ENCODE measurements around the gene CX3CR1. TPM values are rescaled to one million over a fixed set of nuclear protein-coding genes. Genes with fewer than 3 reads are reported as not detected.
A peak's percentile ranks its signal among the peaks of the same experiment; 100 is the strongest.

Gene CX3CR1
- total RNA-seq, 1 donor: 5.7 TPM

DNA sequence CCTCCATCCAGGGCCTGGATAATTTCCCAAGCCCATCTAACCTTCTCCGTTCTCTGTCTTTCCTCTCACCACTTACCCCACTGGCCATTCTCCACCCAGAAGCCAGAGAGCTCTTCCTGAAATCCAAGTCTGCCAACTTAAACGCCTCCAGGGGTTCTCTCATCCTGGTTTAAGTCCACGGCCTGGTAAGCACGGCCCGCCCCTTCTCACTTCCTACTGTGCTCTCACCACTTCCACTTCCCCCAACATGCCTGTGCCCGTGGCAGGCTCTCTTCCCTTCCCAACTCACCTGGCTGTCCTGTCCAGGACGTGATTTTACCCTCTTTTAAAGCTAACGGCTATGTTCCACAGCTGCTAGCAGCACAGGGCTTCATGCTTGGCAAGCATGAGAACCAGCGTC is 1.7 kb upstream of the CX3CR1 start:
- Histone ChIP-seq H3K4me3 (ENCODE audit: low read length) (peak overlapping the region; percentile 45), H3K4me1 (ENCODE audit: insufficient read depth, low read length) (peaks cover 66% of the 10 kb centered on the region), H3K9me3 (ENCODE audit: low read depth, low read length) (no peaks in the 10 kb centered on the region), H3K27me3 (ENCODE audit: insufficient read depth, low read length) (no peaks in the 10 kb centered on the region)

DNA sequence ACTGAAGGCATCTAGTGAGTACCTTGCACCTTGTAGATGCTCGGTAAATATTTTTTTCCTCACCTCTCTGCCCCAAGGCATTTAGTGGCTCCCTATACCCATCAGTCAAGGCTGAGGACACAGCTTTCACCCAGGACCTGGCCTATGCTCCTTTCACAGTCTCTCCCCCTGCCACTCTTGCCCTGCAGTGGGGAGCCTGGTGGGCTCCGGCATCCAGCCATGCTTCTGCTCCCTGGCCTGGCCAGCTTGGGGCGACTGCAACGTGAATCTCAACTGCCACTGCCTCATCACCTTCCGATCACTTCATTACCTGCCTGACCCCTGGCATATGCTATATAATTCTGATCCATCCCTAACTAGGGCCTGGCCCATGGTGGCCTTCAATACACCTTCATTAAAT is 735 bp upstream of the CX3CR1 start:
- H3K4me1 ChIP-seq (ENCODE audit: insufficient read depth, low read length): peaks cover 75% of the 10 kb centered on the region
- peak overlapping the region; percentile 45 for H3K4me3 ChIP-seq (ENCODE audit: low read length)
- H3K27me3 ChIP-seq (ENCODE audit: insufficient read depth, low read length): no peaks in the 10 kb centered on the region
- H3K9me3 ChIP-seq (ENCODE audit: low read depth, low read length): no peaks in the 10 kb centered on the region

DNA sequence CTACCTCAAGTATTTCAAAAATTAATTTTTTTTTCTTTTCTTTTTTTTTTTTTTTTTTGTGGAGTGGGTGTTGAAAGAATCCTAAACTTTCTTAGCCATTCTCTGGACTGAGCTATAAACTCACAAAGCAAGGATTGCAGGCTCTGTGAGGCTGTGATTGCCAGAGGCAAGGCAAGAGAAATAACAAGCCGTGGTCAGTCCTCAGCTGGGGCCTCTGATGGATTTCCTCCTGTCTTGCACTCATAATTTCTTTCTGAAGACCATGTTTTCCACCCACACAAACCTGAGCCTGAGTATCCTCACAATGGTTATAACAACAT is 1.3 kb downstream of the CX3CR1 start:
- no peaks in the 10 kb centered on the region for H3K9me3 ChIP-seq (ENCODE audit: low read depth, low read length)
- peak overlapping the region; percentile 45 for H3K4me3 ChIP-seq (ENCODE audit: low read length)
- peaks cover 67% of the 10 kb centered on the region for H3K4me1 ChIP-seq (ENCODE audit: insufficient read depth, low read length)
- no peaks in the 10 kb centered on the region for H3K27me3 ChIP-seq (ENCODE audit: insufficient read depth, low read length)

DNA sequence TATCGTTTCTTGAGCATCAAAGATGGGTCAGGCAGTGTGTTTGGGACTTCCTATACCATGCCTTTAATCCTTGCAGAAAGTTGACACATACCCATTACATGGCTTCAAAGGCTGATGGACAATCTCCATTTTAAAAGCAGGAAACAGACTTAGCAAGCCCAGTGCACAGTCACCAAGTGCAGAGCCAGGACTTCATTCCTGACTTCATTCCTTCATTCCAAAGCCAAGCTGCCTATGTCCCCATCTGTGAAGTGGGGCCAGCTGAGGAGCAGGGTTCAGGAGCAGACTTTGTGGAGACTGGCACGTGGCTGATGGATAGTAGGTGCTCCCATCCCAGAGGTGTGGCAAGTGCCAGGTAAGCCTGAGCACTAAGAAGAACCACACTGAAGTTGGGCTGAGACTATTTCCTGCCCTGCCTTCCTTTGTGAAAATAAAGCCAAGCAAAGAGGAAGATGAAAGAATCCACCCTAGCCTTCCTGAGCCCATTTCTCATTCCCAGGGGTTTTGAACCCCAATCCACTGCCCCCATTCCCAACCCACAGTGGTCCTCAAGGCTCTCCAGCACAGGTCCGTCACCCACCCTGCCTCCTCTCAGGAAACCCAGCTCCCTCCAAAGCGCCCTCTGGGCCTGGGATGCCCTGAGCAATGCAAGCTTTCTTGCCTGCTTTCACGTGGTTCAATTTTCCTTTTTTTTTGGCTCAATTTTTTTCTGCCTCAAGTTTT is 1.8 kb downstream of the CX3CR1 start:
- Histone ChIP-seq H3K27me3 (ENCODE audit: insufficient read depth, low read length) (no peaks in the 10 kb centered on the region), H3K4me3 (ENCODE audit: low read length) (peak overlapping the region; percentile 45), H3K4me1 (ENCODE audit: insufficient read depth, low read length) (peaks cover 73% of the 10 kb centered on the region), H3K9me3 (ENCODE audit: low read depth, low read length) (no peaks in the 10 kb centered on the region)

DNA sequence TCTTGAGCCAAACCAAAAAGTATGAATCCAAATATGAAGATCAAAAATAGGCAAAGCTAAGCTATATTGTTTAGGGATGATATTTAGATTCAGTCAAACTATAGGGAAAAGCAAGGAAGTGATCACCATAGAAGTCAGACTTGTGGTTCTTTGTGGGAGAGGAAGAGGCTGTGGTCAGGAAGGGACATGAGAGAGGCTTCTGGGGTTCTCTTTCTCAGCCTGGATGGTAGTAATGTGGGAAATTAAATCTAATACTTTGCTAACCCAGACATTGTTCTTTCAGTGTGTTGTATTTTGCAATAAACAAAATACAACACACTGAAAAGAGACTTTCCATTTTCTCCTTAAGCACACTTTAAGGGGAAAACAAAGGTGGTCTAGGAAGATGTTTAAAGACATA is 3.1 kb downstream of the CX3CR1 start:
- peak overlapping the region; percentile 45 for H3K4me3 ChIP-seq (ENCODE audit: low read length)
- H3K27me3 ChIP-seq (ENCODE audit: insufficient read depth, low read length): no peaks in the 10 kb centered on the region
- peaks cover 80% of the 10 kb centered on the region for H3K4me1 ChIP-seq (ENCODE audit: insufficient read depth, low read length)
- H3K9me3 ChIP-seq (ENCODE audit: low read depth, low read length): no peaks in the 10 kb centered on the region

DNA sequence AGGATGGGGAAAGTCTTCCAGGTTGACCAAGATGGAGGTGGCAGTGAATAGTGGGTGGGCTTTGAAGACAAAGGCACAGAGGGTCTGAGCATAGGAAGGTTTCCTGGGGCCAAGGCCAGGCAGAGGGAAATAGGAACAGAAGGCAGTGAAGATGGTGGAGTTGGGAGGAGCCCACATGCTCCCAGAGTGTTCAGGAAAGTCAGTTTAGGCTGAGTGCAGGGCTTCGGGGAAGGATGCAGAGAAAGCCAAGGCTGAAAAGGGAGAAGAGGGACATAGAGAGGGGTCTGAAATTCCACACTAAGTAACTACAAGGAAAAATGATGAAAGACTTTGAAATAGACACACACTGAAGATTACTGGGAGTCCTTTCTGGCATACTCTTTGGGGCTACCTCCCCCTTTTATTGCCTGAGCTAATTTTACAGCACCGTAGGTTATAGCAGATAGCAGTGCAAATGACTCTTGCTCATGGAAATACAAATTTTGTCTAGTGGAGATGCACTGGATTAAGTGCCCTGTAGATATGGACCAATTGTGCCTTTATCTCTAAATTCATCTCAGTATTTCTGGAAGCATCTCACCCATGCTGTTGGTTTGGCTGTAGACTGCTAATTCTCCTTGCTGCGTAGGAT is 3.8 kb downstream of the CX3CR1 start:
- no peaks in the 10 kb centered on the region for H3K27me3 ChIP-seq (ENCODE audit: insufficient read depth, low read length)
- no peaks in the 10 kb centered on the region for H3K9me3 ChIP-seq (ENCODE audit: low read depth, low read length)
- H3K4me1 ChIP-seq (ENCODE audit: insufficient read depth, low read length): peaks cover 80% of the 10 kb centered on the region
- peak overlapping the region; percentile 45 for H3K4me3 ChIP-seq (ENCODE audit: low read length)

DNA sequence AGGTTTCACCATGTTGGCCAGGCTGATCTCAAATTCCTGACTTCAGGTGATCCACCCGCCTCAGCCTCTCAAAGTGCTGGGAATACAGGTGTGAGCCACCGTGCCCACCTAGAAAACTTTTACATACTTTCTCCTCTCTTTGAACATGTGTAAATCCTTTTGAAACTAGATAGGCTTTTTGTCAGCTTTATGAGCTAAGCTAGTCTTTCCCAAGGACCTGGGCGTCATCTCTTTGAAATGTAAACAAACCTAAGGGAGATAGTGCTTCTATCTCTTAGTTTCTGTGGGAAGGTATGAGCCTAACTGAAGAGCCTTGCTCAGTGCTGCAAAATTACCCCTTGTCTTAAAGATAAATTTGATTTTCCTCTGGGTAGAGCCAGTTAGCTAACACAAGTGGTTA is 4.8 kb downstream of the CX3CR1 start:
- Histone ChIP-seq H3K27me3 (ENCODE audit: insufficient read depth, low read length) (no peaks in the 10 kb centered on the region), H3K4me3 (ENCODE audit: low read length) (no peak overlapping the region), H3K9me3 (ENCODE audit: low read depth, low read length) (no peaks in the 10 kb centered on the region), H3K4me1 (ENCODE audit: insufficient read depth, low read length) (peaks cover 78% of the 10 kb centered on the region)

DNA sequence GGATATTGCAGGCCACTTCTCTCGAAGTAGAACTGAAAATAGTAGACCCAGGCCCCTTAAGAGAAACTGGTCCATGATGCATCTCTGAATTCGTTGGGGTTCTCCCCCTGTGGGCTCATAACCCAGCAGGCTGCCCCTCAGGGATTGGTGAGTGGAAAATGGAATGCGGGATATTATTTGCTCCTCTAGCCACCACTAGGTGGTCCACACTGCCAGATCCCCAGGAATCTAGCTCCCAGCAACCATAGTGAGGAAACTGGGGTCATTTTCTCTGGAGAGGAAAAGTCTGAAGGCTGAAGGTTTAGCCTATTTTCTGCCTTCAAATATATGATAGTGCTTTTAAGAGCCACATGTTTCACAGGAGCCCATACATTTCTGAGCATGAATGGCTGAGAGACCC is 6.7 kb downstream of the CX3CR1 start:
- H3K4me3 ChIP-seq (ENCODE audit: low read length): no peak overlapping the region
- H3K9me3 ChIP-seq (ENCODE audit: low read depth, low read length): no peaks in the 10 kb centered on the region
- H3K4me1 ChIP-seq (ENCODE audit: insufficient read depth, low read length): peaks cover 86% of the 10 kb centered on the region
- H3K27me3 ChIP-seq (ENCODE audit: insufficient read depth, low read length): no peaks in the 10 kb centered on the region

DNA sequence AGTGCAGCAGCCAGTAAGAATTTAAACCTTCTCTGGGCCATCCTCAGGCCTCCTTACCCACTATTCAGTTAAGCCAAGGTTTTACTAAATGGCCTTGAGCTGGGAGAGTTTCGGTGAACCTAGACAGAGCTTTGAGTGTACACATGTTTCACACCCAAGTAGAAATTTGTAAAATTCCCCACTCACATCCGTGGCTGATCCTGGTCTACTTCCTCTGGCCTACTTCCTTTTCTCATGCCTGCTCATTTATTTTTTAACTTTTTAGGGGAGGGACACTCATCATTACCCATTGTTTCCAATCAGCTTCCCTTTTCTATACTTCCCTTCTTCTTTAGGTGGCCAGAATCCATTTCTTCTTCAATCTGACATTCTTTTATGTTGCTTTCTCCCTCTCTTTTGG is 7.6 kb downstream of the CX3CR1 start:
- Histone ChIP-seq H3K27me3 (ENCODE audit: insufficient read depth, low read length) (no peaks in the 10 kb centered on the region), H3K4me3 (ENCODE audit: low read length) (no peak overlapping the region), H3K4me1 (ENCODE audit: insufficient read depth, low read length) (peaks cover 86% of the 10 kb centered on the region)

DNA sequence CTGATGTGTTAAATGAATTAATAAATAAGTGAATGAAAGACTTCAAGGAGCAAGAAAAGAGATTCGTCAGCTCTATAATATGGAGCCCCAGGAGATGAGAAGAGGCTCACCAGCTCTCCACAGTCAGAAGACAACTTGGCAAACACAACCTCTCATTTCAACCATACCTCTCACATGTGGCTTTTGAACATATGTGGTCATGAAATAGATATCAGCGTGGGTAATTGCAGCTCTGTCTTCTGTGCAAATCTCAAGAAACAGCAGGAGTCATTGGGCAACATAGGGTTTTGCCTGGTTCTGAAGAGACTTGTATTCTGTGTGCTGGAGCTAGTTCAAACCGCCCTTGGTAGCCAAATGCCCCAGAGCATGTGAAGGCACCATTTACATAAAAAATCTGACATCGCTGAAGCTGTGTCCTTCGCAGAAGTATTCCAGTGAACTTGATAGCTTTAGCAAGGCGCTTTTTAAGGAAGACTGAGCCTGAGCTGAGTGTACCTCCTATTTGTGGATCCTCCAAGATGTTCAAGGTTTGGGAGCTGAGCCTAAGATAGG is 8.4 kb downstream of the CX3CR1 start:
- H3K9me3 ChIP-seq (ENCODE audit: low read depth, low read length): no peaks in the 10 kb centered on the region
- H3K4me1 ChIP-seq (ENCODE audit: insufficient read depth, low read length): peaks cover 85% of the 10 kb centered on the region
- no peak overlapping the region for H3K4me3 ChIP-seq (ENCODE audit: low read length)
- no peaks in the 10 kb centered on the region for H3K27me3 ChIP-seq (ENCODE audit: insufficient read depth, low read length)

More for the DNA sequence above, 7.6 kb downstream of the CX3CR1 start:
- no peaks in the 10 kb centered on the region for H3K9me3 ChIP-seq (ENCODE audit: low read depth, low read length)

DNA sequence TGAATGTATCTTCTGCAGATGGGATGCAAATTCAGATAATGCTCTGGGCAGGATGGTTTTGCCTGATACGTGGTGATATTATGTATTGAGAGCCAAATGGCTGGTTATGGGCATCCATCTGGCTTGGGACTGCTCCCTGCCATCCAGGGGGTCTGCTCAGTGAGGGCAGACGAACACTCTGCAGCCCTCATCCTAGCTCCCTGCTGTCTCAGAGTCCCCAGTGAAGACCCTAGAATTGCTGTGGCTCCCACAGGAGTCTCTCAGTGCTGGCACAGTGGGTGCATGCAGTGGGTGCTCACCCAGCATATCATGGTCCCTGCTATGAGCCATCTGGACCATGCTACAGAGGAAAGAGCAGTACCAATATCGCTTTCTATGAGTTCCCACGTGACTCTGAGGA is 10.3 kb downstream of the CX3CR1 start:
- Histone ChIP-seq H3K9me3 (ENCODE audit: low read depth, low read length) (no peaks in the 10 kb centered on the region), H3K27me3 (ENCODE audit: insufficient read depth, low read length) (no peaks in the 10 kb centered on the region), H3K4me3 (ENCODE audit: low read length) (no peak overlapping the region), H3K4me1 (ENCODE audit: insufficient read depth, low read length) (peaks cover 95% of the 10 kb centered on the region)

DNA sequence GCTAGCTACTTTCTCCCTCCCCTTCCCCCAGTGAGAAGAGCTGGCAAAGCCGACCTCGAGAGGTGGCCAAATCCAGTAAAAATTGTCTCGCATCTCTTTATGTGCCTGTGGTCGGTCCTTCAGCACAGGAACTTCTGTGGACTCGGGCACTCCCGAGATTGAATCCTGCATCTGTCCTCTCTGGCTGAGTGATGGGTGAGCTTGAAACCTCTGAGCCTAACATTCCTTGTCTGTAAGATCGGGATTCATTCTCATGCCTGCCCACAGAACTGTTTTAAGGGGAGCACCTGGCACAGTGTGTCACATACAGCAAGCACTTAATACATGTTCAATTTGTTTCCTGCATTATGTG is 11.3 kb downstream of the CX3CR1 start:
- H3K4me1 ChIP-seq (ENCODE audit: insufficient read depth, low read length): peaks cover 97% of the 10 kb centered on the region

DNA sequence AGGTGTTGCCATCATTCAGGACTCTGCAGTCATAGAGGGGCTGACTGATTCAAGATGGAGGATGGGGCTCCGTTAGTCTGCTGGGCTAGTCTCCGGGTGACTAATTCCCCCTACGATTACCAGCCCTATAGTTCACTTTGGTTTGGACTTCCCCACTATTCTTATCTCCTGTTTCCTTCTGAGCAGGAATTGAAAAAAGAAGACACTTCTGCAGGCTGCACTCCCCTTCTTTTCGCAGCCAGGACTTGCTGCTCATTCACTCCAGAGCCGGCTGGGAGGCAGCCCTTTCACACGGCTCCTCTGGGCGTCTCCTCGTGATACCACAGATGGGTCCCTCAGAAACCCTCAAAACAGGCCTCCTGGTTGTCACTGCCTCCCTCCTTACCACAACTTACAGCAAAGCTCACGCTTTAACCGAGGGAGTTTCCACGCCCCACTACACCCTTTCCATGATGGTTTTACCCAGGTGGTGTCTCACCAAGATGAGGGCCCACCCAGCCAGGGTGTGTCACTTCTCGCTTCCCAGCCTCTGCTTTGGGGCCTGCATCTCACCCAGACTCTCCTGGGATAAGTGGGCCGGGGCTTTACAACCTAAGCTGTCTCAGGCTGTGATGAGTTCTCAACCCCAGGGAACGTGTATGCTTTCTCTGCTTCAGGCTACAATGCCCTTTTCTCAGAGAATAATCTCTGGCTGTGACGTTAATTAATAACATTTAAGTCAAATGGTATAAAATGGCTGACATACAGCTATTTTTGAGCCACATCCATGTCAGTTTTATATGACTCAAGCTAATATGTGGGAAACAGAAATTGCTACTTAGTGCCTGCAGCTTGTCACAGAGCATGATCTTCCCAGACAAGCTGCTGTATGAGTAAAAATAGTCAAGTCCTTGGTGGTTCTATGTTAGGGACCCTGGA is 11.9 kb downstream of the CX3CR1 start:
- Histone ChIP-seq H3K4me3 (ENCODE audit: low read length) (no peak overlapping the region), H3K9me3 (ENCODE audit: low read depth, low read length) (no peaks in the 10 kb centered on the region), H3K4me1 (ENCODE audit: insufficient read depth, low read length) (peaks cover 94% of the 10 kb centered on the region), H3K27me3 (ENCODE audit: insufficient read depth, low read length) (no peaks in the 10 kb centered on the region)

More for the DNA sequence above, 11.3 kb downstream of the CX3CR1 start:
- no peak overlapping the region for H3K4me3 ChIP-seq (ENCODE audit: low read length)
- no peaks in the 10 kb centered on the region for H3K27me3 ChIP-seq (ENCODE audit: insufficient read depth, low read length)
- no peaks in the 10 kb centered on the region for H3K9me3 ChIP-seq (ENCODE audit: low read depth, low read length)

DNA sequence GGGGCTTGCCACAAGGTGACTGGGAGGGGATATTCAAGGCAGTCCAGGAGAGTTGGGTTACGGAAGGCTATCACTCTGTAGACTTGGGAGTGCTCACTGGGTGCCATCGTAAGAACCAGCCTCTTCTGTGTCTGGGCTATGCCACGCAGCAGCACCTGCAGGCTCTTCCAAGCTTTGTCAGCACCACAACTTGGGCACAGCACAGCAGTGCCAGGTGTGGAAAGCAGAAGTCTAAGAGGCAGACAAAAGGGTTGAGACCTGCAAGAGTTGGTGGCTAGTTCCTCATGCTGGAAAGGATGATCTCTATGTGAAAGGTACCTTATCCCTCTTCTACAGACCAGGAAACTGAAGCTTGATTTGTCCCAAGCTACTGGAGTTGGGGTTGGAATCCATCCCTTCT is 15.8 kb downstream of the CX3CR1 start:
- Histone ChIP-seq H3K9me3 (ENCODE audit: low read depth, low read length) (no peaks in the 10 kb centered on the region), H3K4me1 (ENCODE audit: insufficient read depth, low read length) (peaks cover 89% of the 10 kb centered on the region), H3K4me3 (ENCODE audit: low read length) (no peak overlapping the region), H3K27me3 (ENCODE audit: insufficient read depth, low read length) (no peaks in the 10 kb centered on the region)

DNA sequence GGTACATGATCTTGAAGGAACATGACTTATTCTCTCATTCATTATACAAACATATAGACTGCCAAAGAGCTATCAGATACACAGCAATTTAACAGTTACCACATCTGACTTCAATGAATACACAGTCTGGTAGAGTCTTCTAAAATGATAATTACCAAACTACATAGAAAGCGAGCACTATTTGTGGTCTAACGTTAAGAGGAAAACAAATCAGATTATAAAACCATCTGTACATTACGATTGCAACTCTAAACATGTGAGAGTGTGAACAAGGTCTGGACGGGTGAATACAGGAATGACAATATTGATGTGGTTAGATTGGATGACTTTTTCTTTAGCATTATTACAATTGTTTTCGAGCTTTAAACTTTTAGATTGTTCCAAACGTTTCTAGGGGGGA is 16.3 kb downstream of the CX3CR1 start:
- H3K4me1 ChIP-seq (ENCODE audit: insufficient read depth, low read length): peaks cover 89% of the 10 kb centered on the region
- no peak overlapping the region for H3K4me3 ChIP-seq (ENCODE audit: low read length)
- H3K27me3 ChIP-seq (ENCODE audit: insufficient read depth, low read length): no peaks in the 10 kb centered on the region
- no peaks in the 10 kb centered on the region for H3K9me3 ChIP-seq (ENCODE audit: low read depth, low read length)

Data from mononuclear cell (primary cell).